Parathyroid adenoma (tissue), 2 donors: ENCODE results near the gene LIN7C.

Source experiments
- H2AFZ ChIP-seq: fragments of 300-600 bp; sonication (generic); one replicate; pipeline ENCODE4 v1.7.0; 2017; ENCODE audit warnings: antibody characterized with exemption, mild to moderate bottlenecking
- H3K27ac ChIP-seq: fragments of 300-600 bp; sonication (generic); one replicate; pipeline ENCODE4 v1.7.0; 2017
- H3K27me3 ChIP-seq: fragments of 300-600 bp; sonication (generic); one replicate; pipeline ENCODE4 v1.7.0; 2017; ENCODE audit warnings: low read length; ENCODE audit not compliant: control insufficient read depth, insufficient read depth
- H3K36me3 ChIP-seq: fragments of 300-600 bp; sonication (generic); one replicate; pipeline ENCODE4 v1.7.0; 2017; ENCODE audit warnings: low read length; ENCODE audit not compliant: control insufficient read depth, insufficient read depth
- H3K4me1 ChIP-seq: fragments of 300-600 bp; sonication (generic); one replicate; pipeline ENCODE4 v1.7.0; 2017; ENCODE audit warnings: control low read depth
- H3K4me2 ChIP-seq: fragments of 300-600 bp; sonication (generic); one replicate; pipeline ENCODE4 v1.7.0; 2017; ENCODE audit warnings: low read length
- H3K4me3 ChIP-seq: fragments of 300-600 bp; sonication (generic); one replicate; pipeline ENCODE4 v1.7.0; 2017; ENCODE audit warnings: low read depth, low read length
- H3K79me2 ChIP-seq: fragments of 300-600 bp; sonication (generic); one replicate; pipeline ENCODE4 v1.7.0; 2017; ENCODE audit warnings: control low read depth
- H3K9ac ChIP-seq: fragments of 300-600 bp; sonication (generic); one replicate; pipeline ENCODE4 v1.7.0; 2017; ENCODE audit warnings: mild to moderate bottlenecking
- H3K9me3 ChIP-seq: fragments of 300-600 bp; sonication (generic); one replicate; pipeline ENCODE4 v1.7.0; 2017; ENCODE audit warnings: low read length; ENCODE audit not compliant: control insufficient read depth
- TF ChIP-seq, protein P1 (sequence below): fragments of 300-600 bp; sonication (generic); IDR thresholded peaks from one replicate; pipeline ENCODE4 v1.7.0; 2017; ENCODE audit warnings: antibody characterized with exemption, mild to moderate bottlenecking
- donor health status: primary hyperparathyroidism.

LIN7C gene

GRCh38 chr11:27467181-27467913, 39.2 kb downstream of the LIN7C start:
- TF ChIP-seq, protein P1, sequence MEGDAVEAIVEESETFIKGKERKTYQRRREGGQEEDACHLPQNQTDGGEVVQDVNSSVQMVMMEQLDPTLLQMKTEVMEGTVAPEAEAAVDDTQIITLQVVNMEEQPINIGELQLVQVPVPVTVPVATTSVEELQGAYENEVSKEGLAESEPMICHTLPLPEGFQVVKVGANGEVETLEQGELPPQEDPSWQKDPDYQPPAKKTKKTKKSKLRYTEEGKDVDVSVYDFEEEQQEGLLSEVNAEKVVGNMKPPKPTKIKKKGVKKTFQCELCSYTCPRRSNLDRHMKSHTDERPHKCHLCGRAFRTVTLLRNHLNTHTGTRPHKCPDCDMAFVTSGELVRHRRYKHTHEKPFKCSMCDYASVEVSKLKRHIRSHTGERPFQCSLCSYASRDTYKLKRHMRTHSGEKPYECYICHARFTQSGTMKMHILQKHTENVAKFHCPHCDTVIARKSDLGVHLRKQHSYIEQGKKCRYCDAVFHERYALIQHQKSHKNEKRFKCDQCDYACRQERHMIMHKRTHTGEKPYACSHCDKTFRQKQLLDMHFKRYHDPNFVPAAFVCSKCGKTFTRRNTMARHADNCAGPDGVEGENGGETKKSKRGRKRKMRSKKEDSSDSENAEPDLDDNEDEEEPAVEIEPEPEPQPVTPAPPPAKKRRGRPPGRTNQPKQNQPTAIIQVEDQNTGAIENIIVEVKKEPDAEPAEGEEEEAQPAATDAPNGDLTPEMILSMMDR, result no peak
- H3K9me3 ChIP-seq, result no peaks in the 10 kb centered on the region
- H3K4me3 ChIP-seq, result no peak overlapping the region
- H3K9ac ChIP-seq, result no peak overlapping the region
- no peak overlapping the region for H3K4me2 ChIP-seq
- no peaks in the 10 kb centered on the region for H3K79me2 ChIP-seq
- no peaks in the 10 kb centered on the region for H3K4me1 ChIP-seq
- no peaks in the 10 kb centered on the region for H3K36me3 ChIP-seq
- no peak overlapping the region for H2AFZ ChIP-seq
- no peaks in the 10 kb centered on the region for H3K27me3 ChIP-seq
- no peak overlapping the region for H3K27ac ChIP-seq

DNA sequence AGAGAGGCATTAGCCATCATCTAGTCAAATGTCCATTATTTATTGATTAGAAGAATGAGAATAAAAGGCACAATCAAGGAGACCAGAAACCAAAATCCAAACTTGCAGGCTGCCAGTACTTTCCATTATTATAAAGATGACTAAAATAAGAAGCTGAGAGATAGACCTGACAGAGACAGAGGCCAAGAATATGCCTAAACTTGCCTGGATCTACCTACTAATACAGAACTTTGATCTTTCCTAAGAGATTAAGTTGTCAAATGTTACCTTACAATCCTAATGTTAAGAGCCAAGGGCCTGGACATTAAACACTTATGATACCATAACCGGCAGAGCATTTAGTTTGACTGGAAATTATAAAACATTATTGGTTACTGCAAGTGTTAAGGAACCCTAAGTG, 40.2 kb downstream of the LIN7C start:
- H3K4me3 ChIP-seq, result no peak overlapping the region
- no peaks in the 10 kb centered on the region for H3K79me2 ChIP-seq
- H3K36me3 ChIP-seq, result no peaks in the 10 kb centered on the region
- no peak overlapping the region for H3K27ac ChIP-seq
- H3K9ac ChIP-seq, result no peak overlapping the region
- H3K4me2 ChIP-seq, result no peak overlapping the region
- H3K4me1 ChIP-seq, result no peaks in the 10 kb centered on the region
- no peaks in the 10 kb centered on the region for H3K9me3 ChIP-seq
- H2AFZ ChIP-seq, result no peak overlapping the region
- TF ChIP-seq, protein P1, result no peak
- H3K27me3 ChIP-seq, result no peaks in the 10 kb centered on the region

- Histone ChIP-seq H3K9ac (no peak overlapping the region), H3K27ac (no peak overlapping the region), H3K4me2 (no peak overlapping the region), H3K36me3 (no peaks in the 10 kb centered on the region), H3K4me1 (no peaks in the 10 kb centered on the region), H3K79me2 (no peaks in the 10 kb centered on the region), H3K4me3 (no peak overlapping the region), H3K9me3 (no peaks in the 10 kb centered on the region), H2AFZ (no peak overlapping the region), H3K27me3 (no peaks in the 10 kb centered on the region)
- TF ChIP-seq, protein P1, result no peak
Observed at GRCh38 chr11:27465629-27466028, 40.9 kb downstream of the LIN7C start.

- H3K79me2 ChIP-seq, result peaks cover 3% of the 10 kb centered on the region
- no peak overlapping the region for H3K27ac ChIP-seq
- H3K4me3 ChIP-seq, result no peak overlapping the region
- no peaks in the 10 kb centered on the region for H3K4me1 ChIP-seq
- no peak overlapping the region for H3K4me2 ChIP-seq
- TF ChIP-seq, protein P1, result no peak
- no peaks in the 10 kb centered on the region for H3K9me3 ChIP-seq
- no peak overlapping the region for H3K9ac ChIP-seq
- H3K27me3 ChIP-seq, result no peaks in the 10 kb centered on the region
- H2AFZ ChIP-seq, result no peak overlapping the region
- no peaks in the 10 kb centered on the region for H3K36me3 ChIP-seq
Observed at GRCh38 chr11:27464909-27465308, 41.7 kb downstream of the LIN7C start.

DNA sequence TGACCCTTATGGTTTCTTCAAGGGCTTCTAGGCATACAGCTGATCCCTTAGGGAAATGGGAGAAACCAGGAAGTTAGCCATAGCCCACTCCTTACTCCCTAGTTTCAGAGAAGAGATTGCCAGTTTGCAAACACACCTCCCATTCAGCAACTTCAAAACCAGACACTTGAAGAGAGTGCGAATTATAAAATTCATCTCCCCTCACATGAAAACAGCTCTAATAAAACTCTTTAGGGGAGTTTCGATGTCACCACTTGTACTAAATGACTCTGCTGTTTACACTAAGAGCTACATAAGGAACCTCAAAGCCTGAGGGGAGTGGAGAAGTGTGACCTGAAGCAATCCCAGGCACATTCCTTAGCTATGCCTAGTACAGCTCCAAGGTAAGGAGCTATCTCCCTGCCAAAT, 42.3 kb downstream of the LIN7C start:
- H3K4me3 ChIP-seq, result no peak overlapping the region
- H3K36me3 ChIP-seq, result no peaks in the 10 kb centered on the region
- no peak overlapping the region for H3K4me2 ChIP-seq
- TF ChIP-seq, protein P1, result no peak
- no peak overlapping the region for H3K27ac ChIP-seq
- no peak overlapping the region for H2AFZ ChIP-seq
- H3K79me2 ChIP-seq, result peaks cover 3% of the 10 kb centered on the region
- H3K9me3 ChIP-seq, result no peaks in the 10 kb centered on the region
- no peak overlapping the region for H3K9ac ChIP-seq
- no peaks in the 10 kb centered on the region for H3K27me3 ChIP-seq
- H3K4me1 ChIP-seq, result no peaks in the 10 kb centered on the region
